HG02938 (cell line): ENCODE data around the gene ERICH3.
"Not testable (repeated sequence)": the region's sequence is repeated elsewhere in the genome, so short reads cannot be mapped to it uniquely, and the experiment has no call there.

Source experiments
- ATAC-seq: cut with Tn5 transposase; IDR thresholded peaks from one replicate; pipeline ENCODE4 v1.9.1; 2021; ENCODE audit warnings: mild to moderate bottlenecking, moderate library complexity; ENCODE audit not compliant: unreplicated experiment

ERICH3 gene

GRCh38 chr1:74679811-74680210 is 6.2 kb upstream of the ERICH3 start:
- ATAC-seq, result no peak

- no peak for ATAC-seq
These were observed 4.3 kb upstream of the ERICH3 start for GRCh38 chr1:74677926-74678325.

GRCh38 chr1:74674278-74675048 is 871 bp upstream of the ERICH3 start:
- no peak for ATAC-seq

GRCh38 chr1:74670866-74671265 is 2.7 kb downstream of the ERICH3 start:
- ATAC-seq, result not testable (repeated sequence)

- no peak for ATAC-seq
These were observed 18.9 kb downstream of the ERICH3 start for GRCh38 chr1:74654708-74655107.

GRCh38 chr1:74652711-74653139 is 20.9 kb downstream of the ERICH3 start:
- peak; percentile 96 for ATAC-seq

GRCh38 chr1:74650561-74650960 is 23.0 kb downstream of the ERICH3 start:
- no peak for ATAC-seq

GRCh38 chr1:74641876-74642275 is 31.7 kb downstream of the ERICH3 start:
- no peak for ATAC-seq

- no peak for ATAC-seq
These were observed 32.4 kb downstream of the ERICH3 start for GRCh38 chr1:74641161-74641560.

GRCh38 chr1:74637296-74637695 is 36.3 kb downstream of the ERICH3 start:
- no peak for ATAC-seq

- no peak for ATAC-seq
These were observed 44.3 kb downstream of the ERICH3 start for GRCh38 chr1:74629283-74629682.

- no peak for ATAC-seq
These were observed 49.9 kb downstream of the ERICH3 start for GRCh38 chr1:74623716-74624115.

GRCh38 chr1:74620242-74620641 is 53.4 kb downstream of the ERICH3 start:
- no peak for ATAC-seq

GRCh38 chr1:74618974-74619373 is 54.6 kb downstream of the ERICH3 start:
- no peak for ATAC-seq

GRCh38 chr1:74613894-74614293 is 59.7 kb downstream of the ERICH3 start:
- ATAC-seq, result peak; percentile 73

GRCh38 chr1:74611887-74612286 is 61.7 kb downstream of the ERICH3 start:
- no peak for ATAC-seq

GRCh38 chr1:74610961-74611360 is 62.6 kb downstream of the ERICH3 start:
- ATAC-seq, result no peak

- no peak for ATAC-seq
These were observed 63.7 kb downstream of the ERICH3 start for GRCh38 chr1:74609810-74610371.

- ATAC-seq, result no peak
These were observed 76.9 kb downstream of the ERICH3 start for GRCh38 chr1:74596717-74597116.

- no peak for ATAC-seq
These were observed 79.4 kb downstream of the ERICH3 start for GRCh38 chr1:74593887-74594866.

GRCh38 chr1:74592580-74593355 is 80.8 kb downstream of the ERICH3 start:
- ATAC-seq, result no peak
